ENCODE results near the gene ZNF425. TPM values are rescaled to one million over a fixed set of nuclear protein-coding genes. Genes with fewer than 3 reads are reported as not detected.
A peak's percentile ranks its signal among the peaks of the same experiment; 100 is the strongest.
"Not testable (repeated sequence)": the region's sequence is repeated elsewhere in the genome, so short reads cannot be mapped to it uniquely, and the experiment has no call there.

Gene ZNF425
- total RNA-seq, 1 donor from 2014 or later, result 1.2 TPM

DNA sequence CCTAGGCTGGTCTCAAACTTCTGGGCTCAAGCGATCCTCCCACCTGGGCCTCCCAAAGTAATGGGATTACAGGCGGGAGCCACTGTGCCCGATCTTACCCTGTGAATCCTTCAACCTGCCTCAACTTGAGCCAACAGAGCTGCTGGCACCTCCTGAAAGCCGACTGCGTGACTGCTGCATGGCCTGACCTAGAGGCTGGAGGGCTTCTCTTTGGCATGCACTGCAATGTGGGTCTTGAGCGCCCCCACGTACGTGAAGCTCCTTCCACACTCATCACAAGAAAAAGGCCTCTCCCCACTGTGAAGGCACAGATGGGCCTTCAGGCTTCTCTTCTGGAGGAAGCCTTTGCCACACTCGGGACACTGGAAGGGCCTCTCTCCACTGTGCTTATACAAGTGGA lies 22.7 kb downstream of the ZNF425 start:
- no peak for ATAC-seq
- TF ChIP-seq, protein P1, sequence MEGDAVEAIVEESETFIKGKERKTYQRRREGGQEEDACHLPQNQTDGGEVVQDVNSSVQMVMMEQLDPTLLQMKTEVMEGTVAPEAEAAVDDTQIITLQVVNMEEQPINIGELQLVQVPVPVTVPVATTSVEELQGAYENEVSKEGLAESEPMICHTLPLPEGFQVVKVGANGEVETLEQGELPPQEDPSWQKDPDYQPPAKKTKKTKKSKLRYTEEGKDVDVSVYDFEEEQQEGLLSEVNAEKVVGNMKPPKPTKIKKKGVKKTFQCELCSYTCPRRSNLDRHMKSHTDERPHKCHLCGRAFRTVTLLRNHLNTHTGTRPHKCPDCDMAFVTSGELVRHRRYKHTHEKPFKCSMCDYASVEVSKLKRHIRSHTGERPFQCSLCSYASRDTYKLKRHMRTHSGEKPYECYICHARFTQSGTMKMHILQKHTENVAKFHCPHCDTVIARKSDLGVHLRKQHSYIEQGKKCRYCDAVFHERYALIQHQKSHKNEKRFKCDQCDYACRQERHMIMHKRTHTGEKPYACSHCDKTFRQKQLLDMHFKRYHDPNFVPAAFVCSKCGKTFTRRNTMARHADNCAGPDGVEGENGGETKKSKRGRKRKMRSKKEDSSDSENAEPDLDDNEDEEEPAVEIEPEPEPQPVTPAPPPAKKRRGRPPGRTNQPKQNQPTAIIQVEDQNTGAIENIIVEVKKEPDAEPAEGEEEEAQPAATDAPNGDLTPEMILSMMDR (IDR thresholded peaks at IDR 0.05), result no peak

DNA sequence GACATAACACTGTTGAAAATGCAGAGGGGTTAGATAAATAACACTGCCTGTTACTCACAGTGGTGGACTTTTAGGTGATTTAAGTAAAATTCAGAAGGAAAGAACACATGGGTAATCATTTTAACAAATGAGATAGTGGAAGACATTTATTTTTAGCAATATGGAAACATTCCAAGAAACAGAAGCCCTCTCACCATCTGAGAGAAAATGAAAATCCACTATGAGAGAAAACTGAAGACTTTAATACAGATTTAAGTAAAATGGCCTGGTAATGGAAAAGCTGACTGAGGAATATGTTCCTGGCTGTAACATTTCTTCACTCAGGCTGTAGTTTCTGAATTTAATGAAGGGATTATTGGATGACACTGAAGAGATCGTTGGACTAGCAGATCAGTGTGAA lies 23.5 kb downstream of the ZNF425 start:
- Histone ChIP-seq H3K9me3 (no peaks in the 10 kb centered on the region), H3K4me1 (no peaks in the 10 kb centered on the region), H3K27ac (no peak overlapping the region), H3K27me3 (ENCODE audit: low read depth) (no peaks in the 10 kb centered on the region), H3K4me3 (no peak overlapping the region), H3K36me3 (peaks cover 6% of the 10 kb centered on the region)
- no peak for ATAC-seq
- intact Hi-C loops (cut with DNase I), result no loop called here
- no peak for DNase-seq
- TF ChIP-seq, protein P1 (IDR thresholded peaks at IDR 0.05), result no peak

More for the DNA sequence above, 22.7 kb downstream of the ZNF425 start:
- no peaks in the 10 kb centered on the region for H3K4me1 ChIP-seq
- H3K27me3 ChIP-seq (ENCODE audit: low read depth), result no peaks in the 10 kb centered on the region
- intact Hi-C loops (cut with DNase I), result no loop called here
- no peak for DNase-seq
- H3K4me3 ChIP-seq, result no peak overlapping the region
- no peak overlapping the region for H3K27ac ChIP-seq
- H3K9me3 ChIP-seq, result no peaks in the 10 kb centered on the region
- H3K36me3 ChIP-seq, result peaks cover 6% of the 10 kb centered on the region

DNA sequence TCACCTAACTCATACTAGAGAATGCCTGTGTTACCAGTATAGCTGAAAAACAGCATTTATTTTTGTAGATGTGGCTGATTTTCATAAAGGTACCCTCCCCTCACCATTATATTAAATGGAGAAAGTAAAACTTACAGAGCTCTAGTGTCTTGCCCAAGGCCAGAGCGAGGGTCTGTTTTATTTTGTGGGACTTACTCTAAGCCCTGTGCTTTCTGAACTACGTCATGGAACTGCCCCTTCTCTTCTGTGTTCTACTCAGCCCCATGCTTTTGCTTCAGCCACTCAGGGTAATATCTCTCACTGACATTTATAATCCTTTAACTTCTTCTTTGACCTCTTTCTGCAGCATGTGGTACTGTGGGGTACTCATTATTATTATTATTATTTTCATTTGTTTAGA lies 25.3 kb downstream of the ZNF425 start:
- H3K27ac ChIP-seq, result no peak overlapping the region
- peaks cover 6% of the 10 kb centered on the region for H3K36me3 ChIP-seq
- no peaks in the 10 kb centered on the region for H3K27me3 ChIP-seq (ENCODE audit: low read depth)
- no peaks in the 10 kb centered on the region for H3K9me3 ChIP-seq
- TF ChIP-seq, protein P1 (IDR thresholded peaks at IDR 0.05), result no peak
- DNase-seq, result no peak
- no peaks in the 10 kb centered on the region for H3K4me1 ChIP-seq
- intact Hi-C loops (cut with DNase I), result no loop called here
- H3K4me3 ChIP-seq, result no peak overlapping the region
- no peak for ATAC-seq

DNA sequence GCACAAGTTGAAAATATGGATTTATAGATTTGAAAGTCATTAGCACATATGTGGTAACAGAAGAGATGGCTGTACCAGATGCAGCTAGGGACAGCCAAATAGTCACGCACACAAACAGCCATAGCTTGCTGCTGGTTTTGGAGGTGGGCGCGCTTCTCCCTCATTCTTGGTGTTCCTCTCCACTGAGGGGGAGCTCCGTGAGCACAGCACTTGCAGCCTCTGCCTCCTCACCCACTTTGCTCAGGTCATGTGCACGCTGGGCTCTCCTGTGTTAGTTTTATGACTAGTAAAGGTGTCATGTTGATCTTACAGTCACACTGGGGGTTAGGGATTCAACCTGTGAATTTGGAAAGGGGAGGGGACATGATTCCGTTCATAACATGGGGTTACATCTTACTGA lies 27.1 kb downstream of the ZNF425 start:
- TF ChIP-seq, protein P1 (IDR thresholded peaks at IDR 0.05), result no peak
- intact Hi-C loops (cut with DNase I), result loop anchor here (10.0 kb wide), 1 partner anchor 94 kb away; no protein-coding TSS in a partner anchor
- Histone ChIP-seq H3K4me1 (no peaks in the 10 kb centered on the region), H3K36me3 (peaks cover 2% of the 10 kb centered on the region), H3K4me3 (no peak overlapping the region), H3K9me3 (no peaks in the 10 kb centered on the region), H3K27me3 (ENCODE audit: low read depth) (no peaks in the 10 kb centered on the region), H3K27ac (no peak overlapping the region)
- no peak for DNase-seq
- ATAC-seq, result no peak

DNA sequence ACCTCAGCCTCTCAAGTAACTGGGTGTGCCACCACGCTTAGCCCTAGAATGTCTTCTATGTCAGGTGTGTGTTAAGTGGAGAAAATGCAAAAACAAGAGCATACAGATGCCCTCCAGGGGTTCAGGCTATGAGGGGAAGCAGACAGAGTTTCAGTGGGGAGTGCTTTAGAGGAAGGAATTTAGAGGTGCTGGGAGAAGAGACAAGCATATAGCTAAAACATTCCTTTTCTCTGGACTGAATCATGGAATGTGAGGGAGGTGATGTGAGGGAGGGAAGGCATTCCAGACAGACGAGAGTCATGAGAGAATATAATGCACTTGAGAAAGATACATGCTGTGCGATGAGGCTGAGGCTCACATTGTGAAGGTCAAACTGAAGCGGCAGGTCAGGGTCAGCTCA lies 29.0 kb downstream of the ZNF425 start:
- H3K36me3 ChIP-seq, result no peaks in the 10 kb centered on the region
- intact Hi-C loops (cut with DNase I), result loop anchor here (10.0 kb wide), 1 partner anchor 92 kb away; no protein-coding TSS in a partner anchor
- no peak overlapping the region for H3K4me3 ChIP-seq
- H3K27me3 ChIP-seq (ENCODE audit: low read depth), result no peaks in the 10 kb centered on the region
- H3K4me1 ChIP-seq, result peaks cover 1% of the 10 kb centered on the region
- no peak overlapping the region for H3K27ac ChIP-seq
- ATAC-seq, result no peak
- DNase-seq, result no peak
- no peaks in the 10 kb centered on the region for H3K9me3 ChIP-seq
- TF ChIP-seq, protein P1 (IDR thresholded peaks at IDR 0.05), result no peak

DNA sequence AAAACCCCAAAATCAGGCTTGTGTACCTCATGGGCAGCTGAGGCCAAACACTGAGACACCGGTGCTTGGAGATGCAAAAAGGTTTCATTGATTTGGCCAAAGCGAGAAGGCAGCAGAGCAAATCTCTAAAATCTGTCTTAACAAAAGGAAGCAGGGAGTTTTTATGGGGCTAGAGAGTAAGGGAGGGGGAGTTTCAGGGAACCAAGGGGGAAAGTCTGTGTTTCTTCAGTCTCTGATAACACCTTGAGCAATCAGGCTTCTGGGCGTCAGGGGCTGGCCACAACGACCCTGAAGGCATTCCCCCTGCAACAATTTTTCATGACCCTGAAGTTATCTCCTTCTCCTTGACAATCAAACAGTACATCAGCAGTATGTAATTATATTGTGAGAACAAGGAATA lies 32.9 kb downstream of the ZNF425 start:
- Histone ChIP-seq H3K9me3 (no peaks in the 10 kb centered on the region), H3K36me3 (no peaks in the 10 kb centered on the region), H3K27me3 (ENCODE audit: low read depth) (no peaks in the 10 kb centered on the region), H3K27ac (no peak overlapping the region), H3K4me3 (no peak overlapping the region), H3K4me1 (peaks cover 20% of the 10 kb centered on the region)
- TF ChIP-seq, protein P1 (IDR thresholded peaks at IDR 0.05), result no peak
- DNase-seq, result no peak
- intact Hi-C loops (cut with DNase I), result loop anchor here (10.0 kb wide), 1 partner anchor 88 kb away; no protein-coding TSS in a partner anchor
- no peak for ATAC-seq

DNA sequence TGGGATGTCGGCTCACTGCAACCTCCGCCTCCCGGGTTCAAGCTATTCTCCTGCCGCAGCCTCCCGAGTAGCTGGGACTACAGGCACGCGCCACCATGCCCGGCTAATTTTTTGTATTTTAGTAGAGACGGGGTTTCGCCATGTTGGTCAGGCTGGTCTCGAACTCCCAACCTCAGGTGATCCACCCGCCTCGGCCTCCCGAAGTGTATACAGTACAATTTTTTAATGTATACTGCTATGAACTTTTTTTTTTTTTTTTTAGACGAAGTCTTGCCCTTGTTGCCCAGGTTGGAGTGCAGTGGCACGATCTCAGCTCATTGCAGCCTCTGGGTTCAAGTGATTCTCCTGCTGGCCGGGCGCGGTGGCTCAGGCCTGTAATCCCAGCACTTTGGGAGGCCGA lies 33.9 kb downstream of the ZNF425 start:
- Histone ChIP-seq H3K27ac (peak overlapping the region; percentile 98), H3K4me1 (peaks cover 20% of the 10 kb centered on the region)
- H3K27me3 ChIP-seq (ENCODE audit: low read depth); ATAC-seq; H3K36me3 ChIP-seq; DNase-seq; H3K9me3 ChIP-seq; H3K4me3 ChIP-seq: not testable (repeated sequence)
- intact Hi-C loops (cut with DNase I), result loop anchor here (10.0 kb wide), 1 partner anchor 87 kb away; no protein-coding TSS in a partner anchor
